NCI-H146 treated with DMSO at 0.1 percent for 48 hours (cell line): ENCODE results near the gene HSF2.

Experiments used
- DNase-seq: peaks from one replicate; lab custom pipeline; 2025; ENCODE audit not compliant: unreplicated experiment; lab: John Stamatoyannopoulos, UW

The HSF2 gene

DNA sequence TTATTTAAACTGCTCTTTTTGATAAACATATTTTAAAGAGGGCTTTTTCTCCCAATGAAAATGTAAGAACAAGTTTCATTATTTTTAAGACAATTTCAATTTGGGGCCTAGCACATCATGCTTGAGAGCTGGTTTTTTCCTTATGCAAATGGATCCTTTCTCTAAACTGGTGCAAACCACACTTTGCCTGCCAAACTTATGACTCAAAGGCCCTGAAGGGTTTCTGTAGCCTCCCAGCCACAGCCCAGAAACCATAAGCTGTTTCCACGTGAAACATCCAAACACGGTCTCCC is 451 bp upstream of the HSF2 start:
- no peak for DNase-seq

DNA sequence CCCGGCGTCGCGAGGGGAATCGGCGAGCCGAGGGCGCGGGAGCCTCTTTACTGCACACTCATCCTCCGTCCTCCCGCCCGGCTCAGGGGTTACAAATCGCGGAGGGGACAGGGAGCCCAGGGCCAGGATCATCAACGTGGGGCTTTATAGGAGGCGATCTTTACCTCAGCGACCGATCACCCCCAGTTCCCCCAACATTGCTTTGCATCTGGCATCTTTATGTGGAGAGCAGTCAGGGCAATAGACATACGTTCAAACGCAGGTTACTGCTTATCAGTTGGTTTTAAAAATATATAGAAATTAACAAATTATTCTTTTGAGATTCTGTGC is 634 bp downstream of the HSF2 start:
- DNase-seq: no peak

DNA sequence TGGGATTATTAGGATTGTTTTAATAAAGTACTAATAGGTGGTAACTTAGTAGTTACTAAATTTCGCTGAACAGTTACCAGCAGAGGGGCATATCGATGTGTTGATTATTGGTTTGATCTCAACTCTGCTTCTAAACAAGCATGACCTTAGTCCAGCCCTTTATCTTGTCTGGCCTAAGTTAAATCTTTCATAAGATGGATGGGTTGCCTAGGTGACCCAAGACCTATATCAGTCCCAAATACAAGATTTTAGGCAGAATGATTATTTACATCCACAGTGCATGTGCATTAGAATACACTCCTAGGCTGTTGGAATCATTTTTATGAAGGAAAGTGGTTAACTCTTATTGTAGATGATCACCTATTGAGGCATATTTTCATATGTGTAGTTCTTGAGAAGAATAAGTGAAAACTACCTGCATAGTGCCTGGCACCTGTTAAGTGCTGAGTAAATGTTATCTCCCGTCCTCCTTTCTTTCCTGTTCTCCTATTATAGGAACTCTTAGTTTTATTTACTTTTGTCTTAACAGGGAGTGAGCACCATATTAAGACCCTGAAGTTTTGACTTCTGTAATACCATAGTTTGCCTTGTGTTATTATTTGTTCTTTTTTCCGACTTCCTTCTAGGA is 1.1 kb downstream of the HSF2 start:
- DNase-seq: no peak

DNA sequence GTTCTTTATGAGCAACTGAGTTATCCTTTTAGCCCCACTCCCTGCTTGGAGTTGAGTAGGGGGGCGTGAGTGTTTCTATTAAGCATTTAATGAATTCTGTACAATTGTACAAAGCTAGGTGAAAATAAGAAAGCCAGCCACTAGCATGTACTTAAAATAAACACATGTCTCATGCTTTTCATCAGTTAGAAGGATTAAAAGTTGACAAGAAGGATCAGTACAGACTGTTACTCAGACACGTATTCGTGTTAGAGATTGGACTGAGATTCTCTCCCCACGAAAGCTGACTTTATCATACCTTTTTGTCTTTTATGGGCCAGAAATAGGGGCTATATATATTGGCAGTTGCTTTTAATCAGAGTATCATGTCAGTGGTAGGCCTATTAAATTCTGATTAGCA is 1.7 kb downstream of the HSF2 start:
- no peak for DNase-seq

DNA sequence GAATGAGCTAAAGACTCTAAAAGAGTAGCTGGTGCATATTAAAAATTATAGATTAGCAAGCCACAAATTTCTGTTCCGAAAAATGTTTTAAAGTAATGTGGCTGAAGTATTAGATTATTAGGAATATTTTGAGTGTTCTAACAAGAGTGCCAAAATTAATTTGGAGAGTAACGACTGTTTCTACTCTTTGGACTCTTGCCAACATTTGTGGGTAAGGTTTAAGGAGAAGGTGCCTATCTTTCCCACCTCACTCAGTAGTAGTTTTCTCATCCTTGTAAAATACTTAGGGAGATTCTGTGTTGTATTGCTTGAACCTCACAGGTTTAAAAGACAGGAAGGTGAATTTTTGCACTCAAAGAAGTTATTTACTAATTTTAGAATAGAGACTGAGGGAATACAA is 5.0 kb downstream of the HSF2 start:
- no peak for DNase-seq

DNA sequence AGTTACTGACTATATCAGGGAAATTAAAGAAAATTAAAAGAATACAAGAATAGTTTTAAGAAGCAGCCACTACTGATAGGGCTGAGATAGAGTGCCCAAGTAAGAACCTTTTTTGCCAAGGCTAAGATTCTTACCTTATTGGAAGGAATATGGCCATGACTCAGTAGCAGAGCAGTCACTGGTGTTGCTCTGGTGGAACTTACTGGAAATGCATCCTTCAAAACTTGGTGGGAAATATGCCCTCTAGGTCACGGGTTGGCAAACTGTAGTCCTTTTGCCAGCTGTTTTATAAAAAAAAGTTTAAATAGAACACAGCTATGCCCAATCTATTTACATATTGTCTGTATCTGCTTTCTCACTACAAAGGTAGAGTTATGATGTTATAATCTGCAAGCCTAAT is 6.0 kb downstream of the HSF2 start:
- DNase-seq: no peak

DNA sequence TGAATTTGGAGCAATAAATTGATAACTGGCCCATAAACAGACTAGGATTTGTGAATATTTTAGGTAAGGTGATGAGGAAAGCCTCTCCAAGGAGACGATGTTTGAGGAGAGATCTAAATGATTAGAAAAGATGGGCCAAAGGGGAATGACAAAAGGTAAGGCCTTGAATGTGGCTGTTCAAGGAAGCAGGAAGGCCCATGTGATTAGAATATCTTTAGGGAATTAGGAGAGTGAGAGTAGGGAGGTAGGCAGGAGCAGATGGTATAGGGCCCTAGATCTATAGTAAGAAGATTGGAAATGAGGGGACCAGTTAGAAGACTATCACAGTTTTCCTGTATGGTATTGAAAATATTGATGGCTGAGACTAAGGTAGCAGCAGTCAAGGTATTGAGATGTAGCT is 6.7 kb downstream of the HSF2 start:
- no peak for DNase-seq

DNA sequence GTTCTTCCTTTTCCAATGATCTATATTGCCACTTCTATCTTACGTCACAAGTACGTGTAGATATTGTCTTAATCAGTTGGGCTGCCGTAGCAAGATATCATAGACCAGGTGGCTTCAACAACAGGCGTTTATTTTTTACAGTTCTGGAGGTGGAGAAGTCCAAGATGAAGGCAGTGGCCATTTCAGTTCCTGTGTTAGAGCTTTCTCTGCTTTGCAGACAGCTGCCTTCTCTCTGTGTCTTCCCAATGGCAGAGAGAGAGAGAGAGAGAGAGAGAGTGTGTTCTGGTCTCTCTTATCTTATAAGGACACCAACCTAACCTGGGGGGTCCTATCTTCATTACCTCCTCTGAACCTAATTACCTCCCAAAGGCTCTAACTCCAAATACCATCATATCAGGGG is 8.3 kb downstream of the HSF2 start:
- no peak for DNase-seq

DNA sequence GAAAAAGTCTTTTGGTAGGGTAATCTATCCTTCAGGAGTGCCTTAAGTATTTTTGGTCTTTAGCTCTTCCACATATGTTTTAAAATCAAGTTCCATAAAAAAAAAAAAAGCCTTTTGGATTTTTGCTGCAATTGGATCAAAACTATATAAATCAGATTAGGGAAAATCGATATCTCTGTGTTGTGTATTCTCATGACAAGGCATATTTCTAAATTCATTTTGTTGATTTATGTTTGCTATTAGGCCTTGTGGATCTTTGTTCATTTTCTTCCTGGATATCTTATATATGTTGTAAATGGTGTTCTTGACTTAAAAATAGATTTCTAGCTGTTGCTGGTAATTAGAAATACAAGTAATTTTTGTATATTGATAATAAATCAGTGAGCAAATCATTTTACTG is 8.8 kb downstream of the HSF2 start:
- no peak for DNase-seq

DNA sequence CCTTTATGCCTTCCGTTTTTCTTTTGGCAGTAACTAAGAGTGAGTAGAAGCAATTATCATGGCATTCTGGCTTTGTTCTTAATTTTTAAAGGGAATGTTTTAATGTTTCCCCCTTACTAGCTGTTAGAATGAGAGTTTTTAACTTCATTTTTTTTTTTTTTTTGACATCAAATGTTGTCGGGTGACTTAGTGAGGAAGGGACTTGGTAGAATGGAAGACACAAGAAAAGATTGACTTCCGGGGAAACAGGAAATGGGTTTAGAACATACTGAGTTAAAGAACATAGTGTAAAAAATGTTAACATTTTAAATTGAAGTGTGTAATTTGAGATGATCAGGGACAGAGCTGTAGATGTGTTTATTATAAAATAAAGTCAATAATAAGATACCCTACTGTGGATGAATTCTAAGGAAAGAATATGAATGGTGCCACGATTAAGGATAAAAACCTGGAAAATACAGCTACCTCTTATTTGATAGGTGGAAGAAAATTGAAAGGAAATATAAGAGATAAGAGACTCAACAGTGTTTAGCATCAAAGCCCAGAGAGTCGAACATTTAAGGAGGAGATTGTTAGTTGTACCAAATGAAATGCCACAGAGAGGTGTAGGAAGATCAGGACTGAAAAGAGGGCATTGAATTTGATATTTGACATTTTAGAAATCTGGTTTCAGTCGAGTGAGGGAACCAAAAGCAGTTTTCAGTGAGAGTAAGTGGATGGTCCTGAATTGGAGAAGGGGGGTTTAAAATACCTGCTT is 9.4 kb downstream of the HSF2 start:
- DNase-seq: no peak

DNA sequence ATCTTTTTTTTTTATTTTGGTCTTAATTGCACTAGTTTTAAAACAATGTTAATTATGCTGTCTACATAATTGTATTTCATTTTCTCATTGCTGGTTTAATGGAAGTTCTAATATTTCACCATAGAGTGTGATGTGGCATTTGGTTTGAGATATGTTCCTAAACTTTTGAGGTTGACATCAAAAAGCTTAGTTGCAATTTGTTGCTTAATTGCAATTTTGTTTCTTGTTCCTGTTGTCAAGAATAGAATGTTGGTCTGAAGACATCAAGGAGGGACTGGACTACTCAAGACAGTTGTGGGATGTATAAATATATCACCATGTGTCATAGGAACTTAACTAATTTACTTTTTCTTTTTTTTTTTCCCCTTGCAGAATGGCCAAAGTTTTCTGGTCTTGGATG is 12.5 kb downstream of the HSF2 start:
- DNase-seq: no peak

DNA sequence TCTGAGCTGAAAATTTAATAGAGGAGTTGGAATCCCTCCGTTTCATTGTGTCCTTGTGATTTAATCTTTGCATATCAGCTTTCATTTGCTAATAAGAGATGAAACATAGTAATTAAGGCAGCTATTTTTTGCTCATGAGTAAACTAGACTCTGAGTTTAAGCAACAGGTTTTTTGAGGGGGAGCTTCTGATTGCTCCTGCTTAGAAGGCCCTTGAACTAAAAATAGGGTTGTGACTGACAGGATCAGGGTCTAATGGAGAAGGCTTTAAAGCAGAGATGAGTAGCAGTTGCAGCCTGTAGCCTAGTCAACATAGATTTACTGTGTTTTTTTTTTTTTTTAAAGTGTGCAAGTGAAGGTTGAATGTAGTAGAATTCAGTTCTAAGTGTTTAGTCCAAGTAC is 17.4 kb downstream of the HSF2 start:
- DNase-seq: no peak

DNA sequence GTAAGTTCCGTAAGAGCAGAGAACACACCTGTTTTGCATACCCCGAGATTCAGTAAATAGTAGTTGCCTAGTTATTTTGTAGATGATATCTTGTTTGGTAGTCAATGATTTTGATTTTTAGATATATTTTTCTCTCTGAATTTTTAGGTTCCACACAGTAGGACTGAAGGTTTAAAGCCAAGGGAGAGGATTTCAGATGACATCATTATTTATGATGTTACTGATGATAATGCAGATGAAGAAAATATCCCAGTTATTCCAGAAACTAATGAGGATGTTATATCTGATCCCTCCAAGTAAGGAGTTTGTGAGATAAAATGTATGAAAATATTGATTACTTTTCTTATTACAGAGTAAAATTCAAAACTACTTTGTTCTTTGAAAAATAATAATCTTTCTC is 22.6 kb downstream of the HSF2 start:
- DNase-seq: no peak

DNA sequence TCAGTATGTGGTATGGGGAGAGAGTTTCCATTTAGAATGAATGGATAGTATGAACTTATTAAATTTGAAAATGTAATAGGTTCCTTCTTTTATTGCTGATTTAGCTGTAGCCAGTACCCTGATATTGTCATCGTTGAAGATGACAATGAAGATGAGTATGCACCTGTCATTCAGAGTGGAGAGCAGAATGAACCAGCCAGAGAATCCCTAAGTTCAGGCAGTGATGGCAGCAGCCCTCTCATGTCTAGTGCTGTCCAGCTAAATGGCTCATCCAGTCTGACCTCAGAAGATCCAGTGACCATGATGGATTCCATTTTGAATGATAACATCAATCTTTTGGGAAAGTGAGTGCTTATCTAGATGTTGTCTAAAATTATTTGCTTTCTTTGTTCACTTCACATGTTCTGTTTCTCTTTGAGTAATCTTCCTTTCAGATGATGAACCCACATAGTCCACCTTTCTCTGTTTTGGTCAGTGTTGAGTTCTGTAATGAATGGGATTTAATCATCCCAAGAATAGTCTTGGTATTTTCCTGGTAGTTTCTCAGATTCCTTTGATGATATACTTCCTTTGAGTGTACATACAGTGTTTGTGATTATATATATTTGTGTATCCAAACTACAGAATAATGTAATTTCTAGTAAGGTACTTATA is 23.3 kb downstream of the HSF2 start:
- no peak for DNase-seq

DNA sequence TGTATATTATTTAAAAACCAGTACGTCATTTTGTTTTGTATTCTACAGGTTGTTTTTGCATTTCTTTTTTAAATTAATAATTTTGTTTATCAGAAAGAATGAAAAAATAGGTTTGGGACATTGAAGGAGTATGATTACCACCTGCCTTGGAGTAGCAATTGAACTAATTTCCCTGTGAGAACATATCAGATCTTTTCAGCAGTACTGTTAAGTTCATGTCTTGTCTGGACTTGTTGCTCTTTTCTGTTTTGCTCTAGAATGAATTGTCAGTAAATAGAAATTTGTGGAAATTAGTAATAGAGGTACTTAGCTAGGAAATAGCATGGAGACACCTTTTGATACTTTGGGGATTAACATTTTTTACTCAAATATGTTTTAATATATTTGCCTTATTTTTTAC is 24.3 kb downstream of the HSF2 start:
- DNase-seq: no peak

DNA sequence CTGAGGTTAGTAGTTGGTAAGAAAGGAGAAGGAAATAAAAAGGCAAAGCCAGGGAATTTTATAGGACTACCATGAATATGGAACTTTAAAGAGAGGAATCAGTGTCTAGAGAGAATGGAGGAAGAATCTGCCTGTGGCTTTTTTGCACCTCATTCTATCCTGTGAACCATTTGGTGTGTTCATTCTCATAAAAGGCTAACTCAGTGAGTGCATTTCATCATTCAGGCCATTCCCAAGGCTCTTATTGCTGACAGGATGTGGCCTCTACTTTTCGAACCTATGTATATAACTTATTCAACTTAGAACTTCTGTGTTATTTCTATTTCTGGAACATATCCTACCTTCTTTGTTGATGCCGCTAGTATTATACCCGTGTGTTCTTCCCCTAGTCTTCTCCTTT is 27.1 kb downstream of the HSF2 start:
- DNase-seq: no peak

DNA sequence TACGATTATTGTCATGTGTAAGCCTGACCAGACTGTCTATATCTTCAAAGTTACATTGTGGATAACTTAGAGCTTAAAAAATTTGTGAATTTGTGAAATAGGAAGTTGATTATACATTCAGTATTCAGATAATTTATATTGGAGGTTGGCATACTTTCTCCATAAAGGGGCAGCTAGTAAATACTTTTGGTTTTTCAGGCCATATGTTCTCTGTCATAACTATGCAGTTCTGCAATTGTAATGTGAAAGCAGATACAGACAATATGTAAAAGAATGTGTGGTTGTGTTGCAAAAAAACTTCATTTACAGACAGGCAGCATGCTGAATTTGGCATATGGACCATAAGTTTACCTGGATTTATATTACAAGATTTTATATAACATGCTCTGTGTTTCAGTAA is 29.3 kb downstream of the HSF2 start:
- DNase-seq: no peak

DNA sequence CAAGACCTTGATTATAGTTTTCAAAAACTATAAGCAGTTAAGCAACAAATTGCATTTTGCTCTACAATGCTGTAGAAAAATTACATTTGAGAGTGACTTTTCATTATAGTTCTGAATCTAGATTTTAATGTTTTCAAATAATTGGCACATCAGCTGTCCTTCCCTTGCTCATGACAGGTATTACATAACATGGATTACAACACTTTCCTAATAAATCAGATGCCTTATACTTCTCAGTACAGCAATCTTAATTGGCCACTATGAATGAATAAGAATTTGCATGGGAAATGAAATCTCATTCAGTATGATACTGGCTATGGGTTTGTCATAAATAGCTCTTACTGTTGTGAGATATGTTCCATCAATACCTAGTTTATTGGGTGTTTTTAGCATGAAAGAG is 29.9 kb downstream of the HSF2 start:
- DNase-seq: no peak

DNA sequence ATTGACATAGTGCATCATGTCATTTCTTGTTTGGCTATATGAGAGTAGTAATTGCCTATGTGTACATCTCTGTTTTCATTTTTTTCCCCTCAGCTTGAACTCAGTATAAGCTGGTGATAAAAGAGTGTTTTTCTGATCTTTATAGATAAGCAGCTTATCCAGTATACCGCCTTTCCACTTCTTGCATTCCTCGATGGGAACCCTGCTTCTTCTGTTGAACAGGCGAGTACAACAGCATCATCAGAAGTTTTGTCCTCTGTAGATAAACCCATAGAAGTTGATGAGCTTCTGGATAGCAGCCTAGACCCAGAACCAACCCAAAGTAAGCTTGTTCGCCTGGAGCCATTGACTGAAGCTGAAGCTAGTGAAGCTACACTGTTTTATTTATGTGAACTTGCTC is 32.3 kb downstream of the HSF2 start:
- DNase-seq: no peak

DNA sequence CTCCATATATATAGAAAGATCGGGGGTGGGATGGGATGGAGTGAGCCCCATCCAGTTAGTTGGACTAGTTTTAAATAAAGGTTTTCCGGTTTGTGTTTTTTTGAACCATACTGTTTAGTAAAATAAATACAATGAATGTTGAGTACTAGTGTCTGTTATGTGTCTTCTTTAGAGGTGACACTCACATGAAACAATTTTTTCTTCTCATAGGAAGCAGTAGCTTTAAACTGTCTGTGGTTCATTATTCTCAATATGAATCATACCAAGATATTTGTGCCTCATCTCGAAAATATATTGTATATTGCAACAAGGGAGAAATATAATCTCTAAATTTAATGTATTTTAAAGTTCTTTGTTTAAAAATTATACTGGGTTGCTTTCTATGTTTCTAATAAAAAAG is 33.4 kb downstream of the HSF2 start:
- no peak for DNase-seq

DNA sequence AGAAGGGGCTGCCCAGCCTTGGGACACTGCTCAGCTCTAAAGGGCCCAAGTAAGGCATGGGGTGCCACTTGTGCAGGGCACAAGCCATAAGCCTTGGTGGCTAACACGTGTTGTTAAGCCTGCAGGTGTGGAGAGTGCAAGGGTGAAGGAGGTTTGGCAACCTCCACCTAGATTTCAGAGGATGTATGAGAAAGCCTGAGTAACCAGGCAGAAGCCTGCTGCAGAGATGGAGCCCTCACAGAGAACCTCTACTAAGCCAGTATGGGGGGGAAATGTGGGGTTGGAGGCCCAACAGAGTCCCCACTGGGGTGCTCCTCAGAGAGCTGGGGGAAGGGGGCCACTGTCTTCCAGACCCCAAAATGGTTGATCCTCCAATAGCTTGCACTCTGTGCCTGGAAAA is 39.5 kb downstream of the HSF2 start:
- no peak for DNase-seq

DNA sequence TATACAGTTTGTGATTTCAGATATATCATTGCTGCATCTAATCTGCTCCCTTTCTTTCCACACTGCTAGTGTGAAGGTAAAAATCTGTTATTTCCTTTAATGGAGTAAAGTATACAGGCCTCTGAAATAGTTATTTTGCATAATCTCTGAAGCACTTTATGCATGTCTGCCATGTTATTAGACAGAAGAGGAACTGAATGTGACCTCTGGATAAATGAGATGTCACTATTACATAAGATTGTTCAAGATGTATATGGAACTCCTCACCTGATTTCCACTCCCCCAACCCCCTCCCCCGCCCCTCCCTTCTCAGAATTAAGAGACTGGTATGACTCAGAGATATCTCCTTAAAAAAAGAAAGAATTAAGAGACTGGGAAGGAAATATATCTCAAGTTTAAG is 45.8 kb downstream of the HSF2 start:
- DNase-seq: no peak

DNA sequence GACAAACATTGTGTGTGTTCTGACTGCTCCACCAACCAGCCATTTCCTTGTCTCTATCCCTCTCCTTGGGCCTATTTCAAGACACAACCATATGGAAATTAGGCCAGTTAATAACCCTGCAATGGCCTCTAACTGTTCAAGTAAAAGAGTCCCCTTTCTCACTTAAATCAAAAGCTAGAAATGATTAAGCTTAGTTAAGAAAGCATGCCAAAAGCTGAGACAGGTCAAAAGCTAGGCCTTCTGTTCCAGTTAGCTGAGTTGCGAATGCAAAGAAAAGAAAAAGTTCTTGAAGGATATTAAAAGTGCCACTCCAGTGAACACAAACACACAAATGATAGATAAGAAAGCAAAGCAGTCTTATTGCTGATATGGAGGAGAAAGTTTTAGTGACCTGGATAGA is 49.6 kb downstream of the HSF2 start:
- no peak for DNase-seq
